ENCODE results near the gene FAM117A. TPM values are rescaled to one million over a fixed set of nuclear protein-coding genes. Genes with fewer than 3 reads are reported as not detected.
"Not testable (repeated sequence)": the region's sequence is repeated elsewhere in the genome, so short reads cannot be mapped to it uniquely, and the experiment has no call there.

FAM117A gene
- total and polyA plus RNA-seq, 2 of the 8 experiments (the other 6 are each of a cell fraction or from before 2014, with no cell fraction given) = 28.4 to 45.7 TPM

- TF ChIP-seq EZH2 (IDR thresholded peaks at IDR 0.05; ENCODE audit: low read depth, low read length, severe bottlenecking) (no peak), BRCA1 (IDR thresholded peaks at IDR 0.05; ENCODE audit: low read depth, low read length) (no peak), SP1 (IDR thresholded peaks at IDR 0.05; ENCODE audit: low read depth, low read length) (no peak), SP2 (IDR thresholded peaks at IDR 0.05; ENCODE audit: low read length) (no peak), CREB1 (IDR thresholded peaks at IDR 0.05) (no peak)
These were observed 38.3 kb downstream of the FAM117A start (continued) for GRCh38 chr17:49725452-49726130.

- H3K27ac ChIP-seq (ENCODE audit: low read depth, low read length); H4K91ac ChIP-seq (replicated peaks; ENCODE audit: insufficient read length, low read length); H3K23me2 ChIP-seq (ENCODE audit: low read depth, low read length); H4K8ac ChIP-seq (ENCODE audit: extremely low read depth, insufficient read depth, low read length); H3K23ac ChIP-seq (ENCODE audit: insufficient read length); DNase-seq (ENCODE audit: low read depth in 1 of 2, low spot score in 2 of 2); H3K56ac ChIP-seq (replicated peaks; ENCODE audit: insufficient read length, low read depth, low read length); H2BK15ac ChIP-seq (ENCODE audit: low read length); H3K4me2 ChIP-seq (ENCODE audit: insufficient read depth in 1 of 2, low read depth in 2 of 2, low read length in 2 of 2); H3K79me2 ChIP-seq (ENCODE audit: control insufficient read depth in 1 of 2, insufficient read depth in 2 of 2, low read length in 2 of 2); FAIRE-seq; H3K27me3 ChIP-seq (replicated peaks in 1 of 4; ENCODE audit: control insufficient read depth in 3 of 4, extremely low read depth in 1 of 4, insufficient read depth in 3 of 4, low read length in 3 of 4); H2AFZ ChIP-seq (ENCODE audit: low read length); H3K4me3 ChIP-seq (ENCODE audit: extremely low read depth in 1 of 4, insufficient read depth in 2 of 4, low read depth in 3 of 4, low read length in 4 of 4); H3K18ac ChIP-seq (ENCODE audit: extremely low read depth, low read length); H2BK12ac ChIP-seq (ENCODE audit: low read depth, low read length); H4K5ac ChIP-seq (ENCODE audit: insufficient read length, low read depth, low read length); H2AK5ac ChIP-seq (ENCODE audit: low read depth, low read length); H2BK5ac ChIP-seq (ENCODE audit: low read depth, low read length); H3K4ac ChIP-seq (replicated peaks; ENCODE audit: insufficient read length, low read depth, low read length); H4K20me1 ChIP-seq (replicated peaks in 1 of 2; ENCODE audit: control insufficient read depth in 1 of 2, insufficient read depth in 2 of 2, low read length in 2 of 2); H3K9ac ChIP-seq (replicated peaks in 1 of 4; ENCODE audit: extremely low read depth in 1 of 4, low read depth in 3 of 4, low read length in 3 of 4); H3K4me1 ChIP-seq (replicated peaks in 1 of 4; ENCODE audit: control insufficient read depth in 3 of 4, insufficient read depth in 4 of 4, low read length in 3 of 4); H3K9me3 ChIP-seq (ENCODE audit: insufficient read depth in 2 of 2, low read depth in 1 of 2, low read length in 1 of 2); H2BK20ac ChIP-seq (ENCODE audit: low read length); H2BK120ac ChIP-seq (replicated peaks; ENCODE audit: low read depth, low read length); H3K14ac ChIP-seq (ENCODE audit: insufficient read length): not testable (repeated sequence)
- H3K36me3 ChIP-seq (ENCODE audit: control insufficient read depth in 2 of 4, insufficient read depth in 4 of 4, low read length in 3 of 4) = peaks cover 5 to 29% (median 12%) of the 10 kb centered on the region in 4 experiments; a peak in 7 of 8 replicates
- 84% methylated on average over 5 of the region's 6 CpGs; no CpG with 5 or more reads in 1 of the 2 experiments for WGBS, 2 experiments (ENCODE audit: extremely low coverage in 1 of 2, insufficient coverage in 1 of 2, insufficient read length in 1 of 2, insufficient replicate concordance in 2 of 2, low coverage in 1 of 2, low lambda C conversion rate in 2 of 2, missing lambda C conversion rate in 1 of 2)
- CTCF ChIA-PET (ENCODE audit: partially characterized antibody) = interaction anchor here (1.2 to 8.9 kb wide), 4 partner anchors 15 to 167 kb away, joined by 3 to 41 read pairs (median 4); partner anchors contain the start of gene SLC35B1
- H3K79me1 ChIP-seq (ENCODE audit: low read depth, low read length) = peaks cover 14% of the 10 kb centered on the region; the same call in 1 of the 2 replicates
- POLR2A ChIA-PET (ENCODE audit: partially characterized antibody) = interaction anchor here (1.2 kb wide), 1 partner anchor 63 kb away, joined by 4 read pairs; the partner anchor contains the start of gene KAT7
These were observed 39.4 kb downstream of the FAM117A start for GRCh38 chr17:49724552-49724951.

All from H1 (cell line).